Measurements from ENCODE around the gene LZTS3. TPM values are rescaled to one million over a fixed set of nuclear protein-coding genes. Genes with fewer than 3 reads are reported as not detected.

LZTS3 gene
- polyA plus RNA-seq, 1 of the 3 experiments (the other 2 are of a cell fraction) = 11.9 TPM

DNA sequence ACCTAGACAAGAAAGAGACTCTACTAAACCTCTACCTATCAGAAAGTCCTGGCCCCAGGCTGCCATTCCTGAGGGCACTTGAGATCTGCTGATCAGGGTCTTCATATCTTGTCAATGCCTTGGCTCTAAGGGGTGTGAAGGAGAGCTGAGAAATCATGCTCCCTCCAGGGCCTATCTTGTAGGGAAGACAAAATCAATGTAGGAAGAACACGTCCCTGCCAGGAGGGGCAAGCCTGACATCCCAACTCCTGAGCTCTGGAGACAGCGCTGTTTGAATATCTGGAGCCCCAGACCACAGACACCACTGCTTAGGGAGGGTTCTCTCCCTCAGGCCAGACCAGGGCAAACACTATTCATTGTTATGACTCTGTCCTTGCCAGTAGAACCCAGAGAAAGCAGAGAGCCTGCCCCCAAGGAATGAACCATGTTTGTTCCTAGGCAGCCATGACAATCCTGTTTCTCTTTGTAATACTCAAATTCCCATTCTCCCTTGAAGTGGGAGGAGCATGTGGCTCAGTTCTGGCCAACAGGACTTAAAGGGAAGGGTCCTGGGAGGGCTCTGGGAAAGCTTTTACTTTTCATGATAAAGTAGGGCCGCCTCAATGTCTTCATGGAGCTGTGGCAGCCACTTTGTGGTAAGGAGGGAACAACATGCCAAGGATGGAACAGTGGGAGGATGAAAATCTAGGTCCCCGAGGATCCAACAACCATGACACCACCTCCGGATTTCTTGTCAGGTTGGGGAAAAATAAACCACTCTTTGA, 11.9 kb downstream of the LZTS3 start:
- ChIA-PET POLR2A (interaction anchor here (0.8 kb wide), 1 partner anchor 42 kb away, joined by 3 read pairs; no protein-coding TSS in a partner anchor), CTCF (interaction anchor here (1.2 kb wide), 1 partner anchor 155 kb away, joined by 3 read pairs; no protein-coding TSS in a partner anchor)
- peaks cover 36% of the 10 kb centered on the region for H3K79me2 ChIP-seq (ENCODE audit: insufficient read depth)
- H3K4me2 ChIP-seq = no peak overlapping the region
- H3K9me3 ChIP-seq = no peaks in the 10 kb centered on the region
- no peak overlapping the region for H3K9ac ChIP-seq
- H3K4me3 ChIP-seq (ENCODE audit: low read depth in 2 of 2, low read length in 1 of 2) = no peak overlapping the region
- H2AFZ ChIP-seq (ENCODE audit: low read depth) = no peak overlapping the region
- H3K36me3 ChIP-seq (replicated peaks in 1 of 2; ENCODE audit: control insufficient read depth in 1 of 2, insufficient read depth in 2 of 2, low read length in 1 of 2) = no peaks in the 10 kb centered on the region
- peaks cover 5 to 14% of the 10 kb centered on the region in 2 experiments; a peak in 1 of 4 replicates for H3K4me1 ChIP-seq (ENCODE audit: control insufficient read depth in 1 of 2, insufficient read depth in 2 of 2, low read depth in 1 of 2, low read length in 1 of 2)
- WGBS (ENCODE audit: low lambda C conversion rate) = 57% methylated on average over 5 of the region's 5 CpGs
- peak; percentile 25 for DNase-seq
- peaks cover 11% of the 10 kb centered on the region for H3F3A ChIP-seq (replicated peaks; ENCODE audit: insufficient read depth)
- peaks cover 31% of the 10 kb centered on the region for H4K20me1 ChIP-seq (ENCODE audit: insufficient read depth)
- no peaks in the 10 kb centered on the region for H3K9me2 ChIP-seq
- no peaks in the 10 kb centered on the region for H3K27me3 ChIP-seq (ENCODE audit: insufficient read depth)
- no peak for TF ChIP-seq CHD2 (IDR thresholded peaks at IDR 0.05; ENCODE audit: low read length, partially characterized antibody)
- no peak overlapping the region for H3K27ac ChIP-seq (ENCODE audit: low read depth in 2 of 2, low read length in 1 of 2)

GRCh38 chr20:3160418-3160817, 12.9 kb downstream of the LZTS3 start:
- Histone ChIP-seq H3K79me2 (ENCODE audit: insufficient read depth) (peaks cover 47% of the 10 kb centered on the region), H4K20me1 (ENCODE audit: insufficient read depth) (peaks cover 42% of the 10 kb centered on the region), H3K9me2 (no peaks in the 10 kb centered on the region), H3K9ac (no peak overlapping the region), H3K4me2 (no peak overlapping the region), H3F3A (replicated peaks; ENCODE audit: insufficient read depth) (peaks cover 14% of the 10 kb centered on the region), H2AFZ (ENCODE audit: low read depth) (peak overlapping the region; percentile 100; the same call in 1 of the 2 replicates), H3K4me1 (ENCODE audit: control insufficient read depth in 1 of 2, insufficient read depth in 2 of 2, low read depth in 1 of 2, low read length in 1 of 2) (peaks cover 5 to 14% of the 10 kb centered on the region in 2 experiments; a peak in 1 of 4 replicates), H3K27me3 (ENCODE audit: insufficient read depth) (no peaks in the 10 kb centered on the region), H3K36me3 (replicated peaks in 1 of 2; ENCODE audit: control insufficient read depth in 1 of 2, insufficient read depth in 2 of 2, low read length in 1 of 2) (peaks cover 3% of the 10 kb centered on the region in 2 experiments), H3K4me3 (ENCODE audit: low read depth in 2 of 2, low read length in 1 of 2) (peak overlapping the region in 1 of 2 experiments; percentile 87; a peak in 1 of 4 replicates), H3K27ac (ENCODE audit: low read depth in 2 of 2, low read length in 1 of 2) (no peak overlapping the region), H3K9me3 (no peaks in the 10 kb centered on the region)
- TF ChIP-seq SIN3A (IDR thresholded peaks at IDR 0.05; ENCODE audit: borderline replicate concordance, low read depth, low read length) = no peak
- no peak for TF ChIP-seq IRF3 (IDR thresholded peaks at IDR 0.05; ENCODE audit: low read depth, low read length)
- ChIA-PET CTCF (interaction anchor here (0.9 kb wide), 1 partner anchor 45 kb away, joined by 4 read pairs; no protein-coding TSS in a partner anchor), POLR2A (interaction anchor here (0.6 to 1.4 kb wide), 3 partner anchors 10 to 45 kb away, joined by 3 to 4 read pairs (median 4); no protein-coding TSS in a partner anchor)
- WGBS (ENCODE audit: low lambda C conversion rate) = 91% methylated on average over 6 of the region's 6 CpGs
- DNase-seq = no peak

DNA sequence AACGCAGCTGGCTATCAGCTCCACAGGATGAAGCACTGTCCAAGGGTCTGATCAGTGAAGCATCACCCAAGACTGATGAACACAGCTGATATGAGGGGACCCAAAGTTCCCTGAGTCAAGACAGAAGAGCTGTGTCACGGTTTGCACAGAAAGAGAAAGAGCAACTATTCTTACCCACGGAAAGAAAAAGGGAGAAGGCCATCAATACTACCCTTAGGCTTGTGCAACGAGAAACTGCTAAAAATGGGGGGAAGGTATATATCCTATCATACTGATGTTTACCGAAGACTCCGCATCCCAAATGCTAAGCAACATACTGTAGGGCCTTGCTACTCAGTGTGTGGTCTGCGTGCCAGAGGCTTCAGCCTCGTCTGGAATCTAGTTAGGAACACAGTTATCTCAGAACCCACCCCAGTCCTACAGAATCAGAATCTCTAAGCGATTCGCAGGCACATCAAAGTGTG, 14.3 kb downstream of the LZTS3 start:
- Histone ChIP-seq H3K9ac (peak overlapping the region; percentile 94), H3K4me2 (peak overlapping the region; percentile 95), H3K27me3 (ENCODE audit: insufficient read depth) (no peaks in the 10 kb centered on the region), H3K9me3 (no peaks in the 10 kb centered on the region), H3F3A (replicated peaks; ENCODE audit: insufficient read depth) (peaks cover 14% of the 10 kb centered on the region), H3K27ac (ENCODE audit: low read depth in 2 of 2, low read length in 1 of 2) (peak overlapping the region; percentile 78 to 82), H3K36me3 (replicated peaks in 1 of 2; ENCODE audit: control insufficient read depth in 1 of 2, insufficient read depth in 2 of 2, low read length in 1 of 2) (peaks cover 6 to 11% of the 10 kb centered on the region in 2 experiments), H3K4me3 (ENCODE audit: low read depth in 2 of 2, low read length in 1 of 2) (peak overlapping the region; percentile 87 to 98), H3K9me2 (no peaks in the 10 kb centered on the region), H3K4me1 (ENCODE audit: control insufficient read depth in 1 of 2, insufficient read depth in 2 of 2, low read depth in 1 of 2, low read length in 1 of 2) (peaks cover 5 to 14% of the 10 kb centered on the region in 2 experiments; a peak in 1 of 4 replicates), H2AFZ (ENCODE audit: low read depth) (peak overlapping the region; percentile 49; the same call in 1 of the 2 replicates), H4K20me1 (ENCODE audit: insufficient read depth) (peaks cover 54% of the 10 kb centered on the region), H3K79me2 (ENCODE audit: insufficient read depth) (peaks cover 61% of the 10 kb centered on the region)
- peak; percentile 23 for DNase-seq
- CTCF ChIA-PET = no interaction called here
- POLR2A ChIA-PET = interaction anchor here (1.0 to 1.4 kb wide), 3 partner anchors 8 to 688 kb away, joined by 3 to 4 read pairs (median 3); partner anchors contain the start of genes MRPS26 and SNRPB
- WGBS (ENCODE audit: low lambda C conversion rate) = under 1% methylated on average over 10 of the region's 10 CpGs
- TF ChIP-seq IRF3 (IDR thresholded peaks at IDR 0.05; ENCODE audit: low read depth, low read length) (no peak), POLR2AphosphoS5 (IDR thresholded peaks at IDR 0.05; ENCODE audit: low read depth, low read length) (no peak), PBX3 (IDR thresholded peaks at IDR 0.05) (no peak), GABPA (IDR thresholded peaks at IDR 0.05; ENCODE audit: low read depth) (no peak), FOSL2 (IDR thresholded peaks at IDR 0.05; ENCODE audit: borderline replicate concordance, low read depth) (no peak), USF1 (IDR thresholded peaks at IDR 0.05; ENCODE audit: borderline replicate concordance, low read depth) (no peak), RFX5 (IDR thresholded peaks at IDR 0.05; ENCODE audit: low read length) (no peak)
- TF ChIP-seq, protein P1, sequence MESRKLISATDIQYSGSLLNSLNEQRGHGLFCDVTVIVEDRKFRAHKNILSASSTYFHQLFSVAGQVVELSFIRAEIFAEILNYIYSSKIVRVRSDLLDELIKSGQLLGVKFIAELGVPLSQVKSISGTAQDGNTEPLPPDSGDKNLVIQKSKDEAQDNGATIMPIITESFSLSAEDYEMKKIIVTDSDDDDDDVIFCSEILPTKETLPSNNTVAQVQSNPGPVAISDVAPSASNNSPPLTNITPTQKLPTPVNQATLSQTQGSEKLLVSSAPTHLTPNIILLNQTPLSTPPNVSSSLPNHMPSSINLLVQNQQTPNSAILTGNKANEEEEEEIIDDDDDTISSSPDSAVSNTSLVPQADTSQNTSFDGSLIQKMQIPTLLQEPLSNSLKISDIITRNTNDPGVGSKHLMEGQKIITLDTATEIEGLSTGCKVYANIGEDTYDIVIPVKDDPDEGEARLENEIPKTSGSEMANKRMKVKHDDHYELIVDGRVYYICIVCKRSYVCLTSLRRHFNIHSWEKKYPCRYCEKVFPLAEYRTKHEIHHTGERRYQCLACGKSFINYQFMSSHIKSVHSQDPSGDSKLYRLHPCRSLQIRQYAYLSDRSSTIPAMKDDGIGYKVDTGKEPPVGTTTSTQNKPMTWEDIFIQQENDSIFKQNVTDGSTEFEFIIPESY (IDR thresholded peaks at IDR 0.05; ENCODE audit: borderline replicate concordance, low read depth) = no peak

Data from SK-N-SH (cell line).